Astrocyte (in vitro differentiated cells and primary cell): ENCODE data around the gene KIRREL3.

Experiments
- CTCF ChIP-seq: IDR thresholded peaks from 2 replicates; pipeline ENCODE4 v1.5.1; 2011; ENCODE audit warnings: low read depth, mild to moderate bottlenecking, inconsistent platforms, low read length, moderate library complexity; ENCODE audit not compliant: insufficient read depth
- EZH2 ChIP-seq: IDR thresholded peaks from 2 replicates; pipeline ENCODE4 v1.6.1; 2012; ENCODE audit warnings: mild to moderate bottlenecking, low read length, inconsistent platforms; ENCODE audit not compliant: insufficient read depth

GRCh38 chr11:126945319-126945718 is 55.3 kb downstream of the KIRREL3 start:
- no peak for TF ChIP-seq EZH2
- no peak for TF ChIP-seq CTCF
